Activated naive CD8-positive, alpha-beta T cell treated with anti-CD3 and anti-CD28 coated beads, Interleukin-2, amount 50 U/mL, for 24 hours (primary cell): ENCODE results near the gene GATM.

Experiments
- ATAC-seq: fragments of 150-1000 bp; cut with Tn5 transposase; one replicate; pipeline ENCODE4 v1.10.0; 2021
- DNase-seq: peaks from one replicate; pipeline ENCODE4 v3.0.0; 2021
- H3K27ac Mint-ChIP-seq: one replicate; pipeline ENCODE4 v1.8.0; 2021; ENCODE audit warnings: mild to moderate bottlenecking, mixed read lengths
- H3K27me3 Mint-ChIP-seq: one replicate; pipeline ENCODE4 v1.8.0; 2021; ENCODE audit warnings: mixed read lengths
- H3K36me3 Mint-ChIP-seq: one replicate; pipeline ENCODE4 v1.8.0; 2021; ENCODE audit warnings: low read depth, mixed read lengths
- H3K4me1 Mint-ChIP-seq: one replicate; pipeline ENCODE4 v1.8.0; 2021; ENCODE audit warnings: mixed read lengths
- H3K4me3 Mint-ChIP-seq: one replicate; pipeline ENCODE4 v1.8.0; 2021; ENCODE audit warnings: mild to moderate bottlenecking, moderate library complexity, mixed read lengths
- H3K9me3 Mint-ChIP-seq: one replicate; pipeline ENCODE4 v1.8.0; 2021; ENCODE audit warnings: mixed read lengths

GATM gene

GRCh38 chr15:45378149-45378912, at the start of gene GATM:
TSS of gene GATM (minus strand) at chr15:45378544. CDS start at chr15:45378453, 91 bp downstream.
- peak; percentile 59 for DNase-seq
- Mint-ChIP-seq H3K27me3 (peaks cover 34% of the 10 kb centered on the region), H3K4me3 (peak within 1 kb of the TSS; percentile 75), H3K36me3 (no peaks in the 10 kb centered on the region), H3K4me1 (peaks cover 17% of the 10 kb centered on the region), H3K27ac (no peak within 1 kb of the TSS), H3K9me3 (no peaks in the 10 kb centered on the region)
- ATAC-seq = peak; percentile 74

- ATAC-seq (no peak), DNase-seq (no peak)
- Mint-ChIP-seq H3K9me3 (no peaks in the 10 kb centered on the region), H3K27me3 (peaks cover 10% of the 10 kb centered on the region), H3K4me3 (no peak overlapping the region), H3K4me1 (peaks cover 2% of the 10 kb centered on the region), H3K27ac (no peak overlapping the region), H3K36me3 (peaks cover 8% of the 10 kb centered on the region)
These were observed 48.7 kb upstream of the GATM start for GRCh38 chr15:45427085-45427484.

GRCh38 chr15:45425135-45425534, 46.8 kb upstream of the GATM start:
- Mint-ChIP-seq H3K4me1 (no peaks in the 10 kb centered on the region), H3K36me3 (peaks cover 19% of the 10 kb centered on the region), H3K9me3 (no peaks in the 10 kb centered on the region), H3K4me3 (no peak overlapping the region), H3K27me3 (no peaks in the 10 kb centered on the region), H3K27ac (no peak overlapping the region)
- ATAC-seq (no peak), DNase-seq (no peak)

- Mint-ChIP-seq H3K27ac (no peak overlapping the region), H3K9me3 (no peaks in the 10 kb centered on the region), H3K36me3 (peaks cover 24% of the 10 kb centered on the region), H3K4me1 (no peaks in the 10 kb centered on the region), H3K4me3 (no peak overlapping the region), H3K27me3 (no peaks in the 10 kb centered on the region)
- ATAC-seq = no peak
- DNase-seq = no peak
These were observed 46.1 kb upstream of the GATM start for GRCh38 chr15:45424429-45424828.

GRCh38 chr15:45417303-45417950, 39.1 kb upstream of the GATM start:
- H3K9me3 Mint-ChIP-seq = no peaks in the 10 kb centered on the region
- peaks cover 18% of the 10 kb centered on the region for H3K4me1 Mint-ChIP-seq
- ATAC-seq = no peak
- peaks cover 65% of the 10 kb centered on the region for H3K36me3 Mint-ChIP-seq
- no peak overlapping the region for H3K27ac Mint-ChIP-seq
- no peaks in the 10 kb centered on the region for H3K27me3 Mint-ChIP-seq
- no peak for DNase-seq
- H3K4me3 Mint-ChIP-seq = no peak overlapping the region

- Mint-ChIP-seq H3K4me3 (no peak overlapping the region), H3K9me3 (no peaks in the 10 kb centered on the region), H3K27ac (peak overlapping the region; percentile 23), H3K27me3 (no peaks in the 10 kb centered on the region), H3K4me1 (peaks cover 18% of the 10 kb centered on the region), H3K36me3 (peaks cover 61% of the 10 kb centered on the region)
- no peak for DNase-seq
- ATAC-seq = no peak
These were observed 36.0 kb upstream of the GATM start for GRCh38 chr15:45414215-45414885.

- DNase-seq (no peak), ATAC-seq (no peak)
- H3K4me3 Mint-ChIP-seq = no peak overlapping the region
- H3K27ac Mint-ChIP-seq = no peak overlapping the region
- H3K27me3 Mint-ChIP-seq = no peaks in the 10 kb centered on the region
- H3K36me3 Mint-ChIP-seq = peaks cover 70% of the 10 kb centered on the region
- peaks cover 38% of the 10 kb centered on the region for H3K4me1 Mint-ChIP-seq
- no peaks in the 10 kb centered on the region for H3K9me3 Mint-ChIP-seq
These were observed 31.3 kb upstream of the GATM start for GRCh38 chr15:45409596-45409995.

- ATAC-seq = no peak
- Mint-ChIP-seq H3K4me1 (peaks cover 31% of the 10 kb centered on the region), H3K9me3 (no peaks in the 10 kb centered on the region)
These were observed 29.4 kb upstream of the GATM start for GRCh38 chr15:45407786-45408185.

GRCh38 chr15:45402955-45403877, 24.9 kb upstream of the GATM start:
- Mint-ChIP-seq H3K27ac (peak overlapping the region; percentile 81), H3K4me3 (peak overlapping the region; percentile 96), H3K36me3 (peaks cover 34% of the 10 kb centered on the region), H3K9me3 (no peaks in the 10 kb centered on the region), H3K4me1 (peaks cover 40% of the 10 kb centered on the region), H3K27me3 (peaks cover 2% of the 10 kb centered on the region)
- DNase-seq (peak; percentile 41), ATAC-seq (peak; percentile 25)

More at GRCh38 chr15:45407786-45408185, 29.4 kb upstream of the GATM start:
- peaks cover 63% of the 10 kb centered on the region for H3K36me3 Mint-ChIP-seq
- H3K4me3 Mint-ChIP-seq = no peak overlapping the region
- no peak for DNase-seq
- no peak overlapping the region for H3K27ac Mint-ChIP-seq
- no peaks in the 10 kb centered on the region for H3K27me3 Mint-ChIP-seq

- DNase-seq (peak; percentile 96), ATAC-seq (peak; percentile 94)
- peak overlapping the region; percentile 92 for H3K27ac Mint-ChIP-seq
- H3K27me3 Mint-ChIP-seq = peaks cover 2% of the 10 kb centered on the region
- peaks cover 27% of the 10 kb centered on the region for H3K36me3 Mint-ChIP-seq
- peaks cover 40% of the 10 kb centered on the region for H3K4me1 Mint-ChIP-seq
- H3K9me3 Mint-ChIP-seq = no peaks in the 10 kb centered on the region
- peak overlapping the region; percentile 96 for H3K4me3 Mint-ChIP-seq
These were observed 24.0 kb upstream of the GATM start for GRCh38 chr15:45402162-45402954.

GRCh38 chr15:45401665-45402161, 23.4 kb upstream of the GATM start:
- H3K9me3 Mint-ChIP-seq = no peaks in the 10 kb centered on the region
- no peak for ATAC-seq
- H3K27me3 Mint-ChIP-seq = peaks cover 2% of the 10 kb centered on the region

GRCh38 chr15:45399381-45400212, 21.3 kb upstream of the GATM start:
- Mint-ChIP-seq H3K4me1 (peaks cover 23% of the 10 kb centered on the region), H3K4me3 (no peak overlapping the region), H3K36me3 (peaks cover 6% of the 10 kb centered on the region), H3K27ac (no peak overlapping the region), H3K9me3 (no peaks in the 10 kb centered on the region), H3K27me3 (peaks cover 2% of the 10 kb centered on the region)
- DNase-seq (no peak), ATAC-seq (no peak)

More at GRCh38 chr15:45401665-45402161, 23.4 kb upstream of the GATM start:
- H3K4me3 Mint-ChIP-seq = peak overlapping the region; percentile 96
- H3K4me1 Mint-ChIP-seq = peaks cover 38% of the 10 kb centered on the region
- no peak for DNase-seq
- peaks cover 22% of the 10 kb centered on the region for H3K36me3 Mint-ChIP-seq
- H3K27ac Mint-ChIP-seq = peak overlapping the region; percentile 92
